DMS114 treated with DMSO at 0.1 percent for 48 hours (cell line): Measurements from ENCODE around the gene DYNLT5.
"Not testable (repeated sequence)": the region's sequence is repeated elsewhere in the genome, so short reads cannot be mapped to it uniquely, and the experiment has no call there.

Experiments used
- DNase-seq: peaks from one replicate; lab custom pipeline; 2025; ENCODE audit not compliant: unreplicated experiment; lab: John Stamatoyannopoulos, UW

DYNLT5 gene

GRCh38 chr1:66787641-66788040 is 35.4 kb downstream of the DYNLT5 start:
- no peak for DNase-seq

DNA sequence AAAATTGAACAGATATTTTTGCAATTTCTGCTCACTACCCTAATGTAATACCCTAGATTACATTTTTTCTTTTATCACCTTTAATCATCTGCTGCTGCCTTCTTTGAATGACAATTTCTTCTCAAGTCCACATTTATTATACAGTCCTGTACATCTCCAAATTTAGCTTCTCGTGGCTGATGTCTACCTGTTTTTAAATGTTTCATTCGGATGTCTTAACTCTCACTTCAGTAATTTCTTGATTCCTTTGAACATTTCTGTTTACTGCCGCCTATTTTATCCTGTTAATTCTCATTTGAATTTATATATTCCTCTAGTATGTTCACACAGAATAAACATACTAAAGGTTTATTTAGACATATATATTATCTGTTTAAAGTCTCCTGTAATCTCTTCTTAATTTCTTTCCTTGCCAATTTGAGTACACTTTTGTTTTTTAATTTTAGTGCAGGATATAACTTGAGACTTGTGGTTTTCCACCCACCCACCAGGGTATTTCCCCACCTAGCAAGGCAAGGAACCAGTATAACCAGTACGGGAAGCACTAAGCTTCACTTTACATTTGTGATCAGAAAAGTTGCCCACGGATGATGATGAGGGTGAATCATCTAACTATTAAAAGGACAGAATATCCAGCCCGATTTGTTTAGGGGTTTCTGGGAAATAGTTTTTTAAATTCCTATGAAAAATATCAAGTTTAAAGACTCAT is 36.1 kb downstream of the DYNLT5 start:
- DNase-seq: no peak

DNA sequence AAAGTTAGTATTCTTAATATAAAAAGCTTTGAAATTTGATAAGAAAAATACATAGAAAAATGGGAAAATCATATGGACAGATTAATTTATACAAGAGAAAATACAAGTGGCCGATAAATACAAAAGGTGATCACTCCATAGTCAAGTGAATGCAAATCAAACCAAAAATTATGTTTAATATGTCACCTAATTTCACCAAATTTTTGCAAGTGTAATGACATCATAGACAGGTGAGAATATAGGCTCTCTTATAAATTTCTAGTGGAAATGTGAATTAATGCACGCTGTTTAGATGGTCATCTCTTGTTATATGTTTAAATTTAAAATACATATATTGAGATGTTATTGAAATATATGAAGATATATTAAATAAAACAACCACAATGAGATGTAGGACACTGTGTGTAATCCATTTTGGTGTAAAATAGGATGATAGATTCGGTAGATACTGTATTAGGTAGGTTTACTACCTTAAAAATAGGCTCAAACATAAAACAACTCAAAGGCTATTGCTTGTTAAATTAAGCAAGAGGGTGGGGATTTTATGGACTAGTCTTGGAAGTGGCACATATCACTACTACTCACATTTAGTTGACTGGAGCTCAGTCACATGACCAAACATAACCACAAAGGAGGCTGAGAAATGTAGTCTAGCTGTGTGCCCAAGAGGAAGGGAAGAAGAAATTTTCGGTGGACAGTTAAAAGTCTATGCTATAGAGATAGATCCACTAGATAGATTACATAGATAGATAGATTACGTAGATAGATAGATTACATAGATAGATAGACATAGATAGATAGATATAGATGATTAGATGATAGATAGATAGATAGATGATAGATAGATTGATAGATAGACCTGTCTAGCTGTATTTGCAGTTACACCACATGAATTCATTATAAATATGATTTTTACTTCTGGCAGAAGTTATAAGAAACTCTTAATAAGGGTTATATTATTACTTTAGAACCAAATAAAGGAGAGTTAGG is 39.7 kb downstream of the DYNLT5 start:
- DNase-seq: no peak

DNA sequence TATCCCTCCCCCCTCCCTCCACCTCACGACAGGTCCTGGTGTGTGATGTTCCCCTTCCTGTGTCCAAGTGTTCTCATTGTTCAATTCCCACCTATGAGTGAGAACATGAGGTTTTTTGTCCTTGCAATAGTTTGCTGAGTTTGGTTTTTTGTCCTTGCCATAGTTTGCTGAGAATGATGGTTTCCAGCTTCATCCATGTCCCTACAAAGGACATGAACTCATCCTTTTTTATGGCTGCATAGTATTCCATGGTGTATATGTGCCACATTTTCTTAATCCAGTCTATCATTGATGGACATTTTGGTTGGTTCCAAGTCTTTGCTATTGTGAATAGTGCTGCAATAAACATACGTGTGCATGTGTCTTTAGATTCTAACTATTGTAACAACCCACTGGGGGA is 43.6 kb downstream of the DYNLT5 start:
- not testable (repeated sequence) for DNase-seq

- DNase-seq: no peak
Measured at GRCh38 chr1:66809245-66809644, 57.0 kb downstream of the DYNLT5 start.

DNA sequence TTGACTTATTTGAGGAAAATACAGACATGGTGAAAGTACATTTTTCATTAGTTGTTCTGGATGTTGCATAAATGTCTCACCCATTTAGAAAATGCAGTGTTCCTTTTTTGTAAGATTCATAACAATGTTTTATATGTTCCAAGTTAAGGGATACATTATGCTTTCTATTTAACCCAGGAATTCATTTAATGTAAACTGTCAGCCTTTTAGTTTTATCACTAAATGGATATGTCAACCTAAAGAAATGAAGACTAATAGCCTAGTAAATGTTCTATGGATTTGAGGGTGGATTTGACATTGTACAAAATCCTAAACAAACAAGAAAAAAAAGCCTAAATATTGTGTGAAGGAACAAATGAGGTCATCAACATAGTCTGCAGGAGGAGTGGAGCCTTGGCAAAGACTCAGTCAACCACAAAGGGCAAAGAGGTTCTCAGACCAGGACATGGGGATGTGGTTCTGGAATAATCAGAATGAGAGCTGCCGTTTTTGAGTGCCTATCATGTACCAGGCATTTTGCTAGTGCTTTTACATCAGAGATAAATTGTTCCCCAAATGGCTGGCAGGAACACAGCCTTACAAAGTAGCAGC is 57.6 kb downstream of the DYNLT5 start:
- DNase-seq: no peak

- DNase-seq: no peak
Measured at GRCh38 chr1:66824771-66825170, 72.5 kb downstream of the DYNLT5 start.
